Activated gamma-delta T cell treated with anti-CD3 and anti-CD28 coated beads, Interleukin-2, amount 50 U/mL, for 16 hours (primary cell): ENCODE data around the gene TRAPPC3.
A peak's percentile ranks its signal among the peaks of the same experiment; 100 is the strongest.
"Not testable (repeated sequence)": the region's sequence is repeated elsewhere in the genome, so short reads cannot be mapped to it uniquely, and the experiment has no call there.

Source experiments
- DNase-seq: peaks from one replicate; pipeline ENCODE4 v3.0.0-alpha.2; 2020; ENCODE audit warnings: low read depth

Gene TRAPPC3

DNA sequence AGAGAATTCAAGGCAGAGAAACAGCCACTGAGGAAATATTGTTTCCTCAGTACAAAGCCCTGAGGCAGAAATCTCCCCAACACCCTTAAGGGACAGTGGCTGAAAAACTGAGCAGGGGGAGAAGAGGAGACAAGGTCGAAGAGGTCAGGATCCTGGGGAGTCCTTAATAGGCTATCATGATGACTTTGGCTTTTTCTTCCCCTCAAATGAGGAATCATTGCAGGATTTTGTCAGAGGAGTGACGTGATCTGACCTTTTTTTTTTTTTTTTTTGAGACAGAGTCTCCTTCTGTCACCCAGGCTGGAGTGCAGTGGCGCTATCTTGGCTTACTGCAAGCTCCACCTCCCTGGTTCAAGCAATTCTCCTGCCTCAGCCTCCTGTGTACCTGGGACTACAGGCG is 16.9 kb upstream of the TRAPPC3 start:
- DNase-seq = no peak

DNA sequence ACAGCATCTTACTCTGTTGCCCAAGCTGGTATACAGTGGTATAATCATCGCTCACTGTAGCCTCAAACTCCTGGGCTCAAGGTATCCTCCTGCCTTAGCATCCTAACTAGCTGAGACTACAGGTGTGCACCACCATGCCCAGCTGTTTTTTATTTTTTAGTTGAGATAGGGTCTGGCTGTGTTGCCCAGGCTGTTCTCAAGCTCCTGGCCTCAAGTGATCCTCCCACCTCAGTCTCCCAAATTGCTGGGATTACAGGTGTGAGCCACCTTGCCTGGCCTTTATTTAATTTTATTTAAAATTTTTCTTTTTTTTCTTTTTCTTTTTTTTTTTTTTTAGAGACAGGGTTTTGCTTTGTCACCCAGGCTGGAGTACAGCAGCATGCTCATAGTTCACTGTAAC is 15.9 kb upstream of the TRAPPC3 start:
- no peak for DNase-seq

DNA sequence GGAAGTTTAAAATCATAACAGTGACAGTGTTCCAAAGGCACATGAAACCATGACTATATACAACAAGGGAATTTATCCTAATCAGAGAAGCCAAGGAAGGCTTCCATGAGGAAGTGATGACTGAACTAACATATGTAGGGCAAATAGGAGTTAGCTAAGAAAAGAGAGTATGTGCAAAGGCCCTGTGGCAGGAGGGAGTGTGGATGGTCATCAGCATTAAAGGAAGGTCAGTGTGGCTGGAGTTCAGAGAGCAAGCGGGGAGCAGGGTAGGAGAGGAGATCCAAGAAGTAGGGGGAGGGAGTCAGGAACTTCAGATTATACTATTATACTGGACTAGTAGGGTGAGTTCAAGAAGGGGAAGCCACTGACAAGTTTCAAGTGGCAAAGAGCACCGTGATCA is 15.1 kb upstream of the TRAPPC3 start:
- no peak for DNase-seq

DNA sequence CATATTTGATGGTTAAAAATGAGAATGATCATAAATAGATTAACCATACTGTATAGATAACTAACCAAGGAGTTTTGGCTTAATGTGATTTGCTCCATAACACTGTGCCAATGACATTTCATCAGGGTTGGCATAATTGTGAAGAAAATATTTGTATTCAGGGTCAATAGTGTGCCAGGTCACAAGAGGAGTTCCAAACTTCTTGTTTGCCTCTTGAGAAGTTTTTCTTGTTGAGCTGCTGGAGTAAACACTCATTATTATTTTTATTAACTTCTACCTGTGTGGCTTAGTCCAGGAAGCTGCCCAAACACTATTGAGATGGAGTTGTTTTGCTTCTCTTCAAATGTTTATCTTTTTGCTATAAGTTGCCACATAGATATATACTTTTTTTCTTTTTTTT is 14.1 kb upstream of the TRAPPC3 start:
- DNase-seq = no peak

DNA sequence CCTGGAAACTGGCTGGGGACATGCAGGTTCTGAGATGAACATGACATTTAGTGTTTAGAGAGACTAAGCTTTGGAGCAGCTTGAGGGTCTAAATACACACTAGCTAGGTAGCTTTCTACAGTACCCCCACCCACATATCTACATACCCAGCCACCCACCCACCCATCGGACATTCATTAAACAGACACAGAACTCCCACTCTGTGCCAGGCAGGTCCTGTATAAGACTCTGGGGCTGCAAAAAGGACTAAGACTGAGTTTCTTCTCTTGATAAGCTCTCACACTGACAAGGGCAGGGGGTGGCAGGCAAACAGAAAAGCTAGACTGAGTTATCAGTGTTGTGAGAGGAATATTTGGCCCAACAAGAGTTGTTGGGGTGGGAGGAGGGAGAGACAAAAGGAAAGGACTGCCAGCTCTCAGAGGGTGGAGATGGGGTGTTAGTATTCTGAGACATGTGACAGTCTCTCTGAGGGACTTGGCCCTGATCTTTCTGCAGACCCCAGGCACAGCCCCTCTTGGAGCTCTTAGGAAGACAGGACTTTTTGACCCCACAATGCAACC is 13.5 kb upstream of the TRAPPC3 start:
- no peak for DNase-seq

DNA sequence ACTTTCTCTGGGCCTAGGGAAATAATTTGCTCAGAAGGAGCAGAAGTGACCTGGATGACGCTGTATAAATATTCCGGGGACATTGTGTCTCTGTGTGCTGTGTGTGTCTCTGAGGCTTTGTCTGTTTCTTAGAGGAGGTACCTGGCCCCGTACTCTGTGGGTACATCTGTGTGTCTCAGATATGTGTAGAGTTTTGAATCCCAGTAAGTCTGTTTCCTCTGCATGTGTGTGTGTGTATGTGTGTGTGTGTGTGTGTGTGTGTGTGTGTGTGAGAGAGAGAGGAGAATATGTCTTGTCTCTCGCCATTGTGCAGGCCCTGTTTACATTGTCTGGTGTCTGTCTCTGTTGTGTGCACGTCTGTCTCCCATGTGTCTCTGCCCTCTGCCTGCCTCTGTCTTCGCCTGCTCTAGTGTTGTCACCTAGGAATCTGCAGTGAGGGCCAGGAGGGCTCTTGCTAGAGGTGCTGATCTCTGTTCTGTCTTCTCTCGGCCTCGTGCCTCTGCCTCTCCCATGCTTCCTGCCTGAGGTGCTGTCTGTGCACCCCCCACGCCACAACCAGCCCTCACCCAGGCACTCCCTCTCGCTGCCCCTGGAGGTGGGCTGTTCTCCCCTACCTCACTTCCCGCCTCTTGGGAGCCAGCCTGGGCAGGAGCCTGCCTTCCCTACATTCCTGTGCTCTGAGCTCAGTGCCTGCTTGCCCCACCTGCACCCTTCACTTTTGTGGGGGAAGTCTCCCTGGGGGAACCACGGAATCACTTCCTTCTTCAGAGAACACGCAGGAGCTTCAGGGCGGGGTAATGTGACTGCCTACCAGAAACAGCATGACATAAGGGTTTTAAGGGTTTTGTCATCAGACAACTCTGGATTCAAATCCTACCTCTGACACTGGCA is 12.6 kb upstream of the TRAPPC3 start:
- peak; percentile 24 for DNase-seq

DNA sequence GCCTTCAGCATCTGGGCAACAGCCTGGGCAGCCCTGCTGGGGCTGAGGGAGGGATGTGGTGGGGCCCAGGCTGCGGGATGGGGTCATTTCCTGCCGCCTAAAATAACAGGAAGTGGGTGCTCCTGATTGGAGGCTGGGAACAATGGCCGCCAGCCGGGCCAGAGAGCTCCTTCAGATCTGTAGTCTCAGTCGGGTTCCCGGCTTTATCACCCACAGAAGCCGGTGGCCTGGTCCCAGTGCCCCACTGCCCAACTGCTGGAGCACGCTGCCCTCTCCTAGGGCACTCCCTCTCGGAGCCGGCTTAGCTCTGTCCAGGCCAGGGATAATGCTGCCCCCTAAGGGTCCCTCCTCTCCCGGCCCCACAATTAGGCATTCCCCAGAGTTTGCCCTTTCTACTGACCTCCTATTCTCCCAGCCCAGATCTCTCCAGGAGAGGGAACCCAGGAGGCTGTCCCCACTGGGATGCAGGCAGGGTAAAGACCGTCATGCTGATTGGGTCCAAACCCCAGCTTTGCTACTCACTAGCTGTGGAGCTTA is 11.7 kb upstream of the TRAPPC3 start:
- peak; percentile 42 for DNase-seq

DNA sequence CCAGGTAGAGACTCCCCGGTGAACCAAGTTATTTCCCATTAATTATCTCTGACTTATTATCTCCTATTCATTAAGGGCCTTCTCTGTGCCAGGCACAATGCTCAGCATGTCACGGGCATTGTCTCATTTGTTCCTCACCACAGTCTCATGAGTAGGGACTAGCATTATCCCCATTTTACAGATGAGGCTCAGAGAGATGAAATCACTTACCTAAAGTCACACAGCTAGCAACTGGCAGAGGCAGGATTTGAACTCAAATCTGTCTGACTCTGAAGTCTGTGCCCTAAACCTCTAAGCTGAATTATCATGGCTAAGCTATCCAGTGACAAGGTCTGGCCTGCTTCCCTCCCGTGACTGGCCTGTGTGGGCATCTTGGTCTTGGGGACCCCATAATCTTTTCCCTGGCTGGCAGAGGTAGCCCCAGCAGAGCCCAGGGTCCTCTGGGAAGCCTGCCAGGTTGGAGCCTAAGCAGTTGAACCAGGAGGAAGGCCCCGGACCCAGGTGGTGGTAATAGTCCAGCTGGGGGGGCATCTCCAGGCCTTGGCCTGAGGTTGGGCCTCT is 11.2 kb upstream of the TRAPPC3 start:
- DNase-seq = no peak

DNA sequence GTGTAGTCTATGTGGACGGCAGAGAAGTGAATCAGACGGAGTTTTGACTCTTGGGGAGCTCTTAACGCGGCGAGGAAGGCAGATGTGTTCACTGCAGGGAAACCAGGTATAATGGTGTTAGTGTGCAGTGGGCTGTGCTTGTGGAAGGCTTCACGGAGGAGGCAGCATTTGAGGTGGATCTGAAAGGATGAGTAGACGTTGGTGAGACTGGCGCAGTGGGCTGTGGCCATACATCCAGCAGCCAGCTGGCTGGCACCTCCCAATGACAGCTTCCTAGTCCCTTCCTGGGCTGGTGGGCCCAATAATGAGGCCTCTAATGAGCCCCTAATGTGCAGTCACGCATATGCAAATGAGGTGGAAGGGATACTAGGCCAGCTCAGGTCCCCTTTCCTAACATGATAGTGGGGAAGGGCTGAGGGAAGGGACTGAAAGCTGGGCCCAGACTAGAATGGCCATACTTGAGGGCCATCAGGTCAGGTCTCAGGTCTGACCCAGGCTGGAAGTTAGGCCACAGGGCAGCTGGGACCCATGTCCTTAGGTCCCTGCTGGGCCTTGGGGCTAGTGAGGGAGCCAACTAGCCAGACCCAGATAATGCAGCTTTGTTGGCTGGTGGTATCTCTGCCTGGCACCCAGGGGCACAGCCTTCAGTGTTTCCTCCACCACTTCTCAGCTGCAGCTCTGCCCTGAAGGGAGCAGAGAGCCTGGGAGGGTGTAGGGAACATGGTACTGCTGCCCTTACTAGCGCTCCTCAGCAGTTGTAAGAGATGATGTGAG is 10.5 kb upstream of the TRAPPC3 start:
- DNase-seq = no peak

DNA sequence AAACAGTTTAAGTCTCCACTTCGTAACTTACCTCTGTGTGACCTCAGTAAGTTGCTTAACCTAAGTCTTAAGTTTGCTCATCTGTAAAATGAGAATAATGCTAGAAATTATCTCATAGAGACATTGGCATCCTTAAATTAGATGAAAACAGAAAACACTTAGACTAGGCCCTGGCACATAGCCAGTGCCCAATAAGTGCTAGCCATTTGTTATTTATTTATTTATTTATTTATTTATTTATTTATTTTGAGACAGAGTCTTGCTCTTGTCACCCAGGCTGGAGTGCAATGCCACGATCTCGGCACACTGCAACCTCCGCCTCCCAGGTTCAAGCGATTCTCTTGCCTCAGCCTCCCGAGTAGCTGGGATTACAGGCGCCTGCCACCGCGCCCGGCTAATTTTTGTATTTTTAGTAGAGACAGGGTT is 9.6 kb upstream of the TRAPPC3 start:
- DNase-seq = not testable (repeated sequence)

DNA sequence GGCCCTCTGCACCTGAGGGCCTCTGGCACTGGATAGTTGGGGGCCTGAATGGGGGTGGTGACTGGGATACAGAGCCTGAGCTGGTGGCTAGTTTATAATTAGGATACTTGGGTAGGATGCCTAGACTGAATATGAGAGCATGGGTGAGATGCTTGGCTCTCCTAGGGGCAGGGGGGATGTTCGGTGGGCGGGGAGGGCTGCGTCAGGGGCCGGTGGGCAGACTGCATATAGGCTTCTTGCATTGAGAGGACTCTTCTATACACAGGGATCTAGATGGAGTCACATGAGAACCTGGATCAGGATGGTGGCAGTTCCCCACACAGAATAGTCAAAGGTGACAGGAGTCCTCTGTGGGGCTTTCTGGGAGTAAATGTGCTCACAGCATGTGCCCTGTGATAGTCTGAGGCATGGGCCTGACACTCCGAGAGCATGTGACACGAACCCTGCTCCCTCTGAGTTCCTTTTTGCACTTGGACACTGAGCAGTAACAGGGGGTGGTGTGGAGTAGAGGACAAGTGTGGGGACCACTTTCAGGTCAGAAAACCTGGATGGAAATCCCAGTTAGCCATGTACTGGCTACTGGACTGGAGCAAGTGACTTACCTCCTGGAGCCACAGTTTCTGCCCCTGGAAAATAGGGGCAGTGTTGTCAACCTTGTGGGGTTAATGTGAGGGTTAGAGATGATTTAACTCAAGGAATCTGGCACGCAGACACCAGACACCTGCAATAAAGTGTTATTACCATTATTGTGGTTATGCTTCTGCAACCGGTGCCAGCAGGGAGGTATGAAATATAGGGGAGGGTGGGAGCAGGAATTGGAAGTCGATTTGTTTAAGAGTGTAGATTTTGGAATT is 8.9 kb upstream of the TRAPPC3 start:
- DNase-seq = no peak

DNA sequence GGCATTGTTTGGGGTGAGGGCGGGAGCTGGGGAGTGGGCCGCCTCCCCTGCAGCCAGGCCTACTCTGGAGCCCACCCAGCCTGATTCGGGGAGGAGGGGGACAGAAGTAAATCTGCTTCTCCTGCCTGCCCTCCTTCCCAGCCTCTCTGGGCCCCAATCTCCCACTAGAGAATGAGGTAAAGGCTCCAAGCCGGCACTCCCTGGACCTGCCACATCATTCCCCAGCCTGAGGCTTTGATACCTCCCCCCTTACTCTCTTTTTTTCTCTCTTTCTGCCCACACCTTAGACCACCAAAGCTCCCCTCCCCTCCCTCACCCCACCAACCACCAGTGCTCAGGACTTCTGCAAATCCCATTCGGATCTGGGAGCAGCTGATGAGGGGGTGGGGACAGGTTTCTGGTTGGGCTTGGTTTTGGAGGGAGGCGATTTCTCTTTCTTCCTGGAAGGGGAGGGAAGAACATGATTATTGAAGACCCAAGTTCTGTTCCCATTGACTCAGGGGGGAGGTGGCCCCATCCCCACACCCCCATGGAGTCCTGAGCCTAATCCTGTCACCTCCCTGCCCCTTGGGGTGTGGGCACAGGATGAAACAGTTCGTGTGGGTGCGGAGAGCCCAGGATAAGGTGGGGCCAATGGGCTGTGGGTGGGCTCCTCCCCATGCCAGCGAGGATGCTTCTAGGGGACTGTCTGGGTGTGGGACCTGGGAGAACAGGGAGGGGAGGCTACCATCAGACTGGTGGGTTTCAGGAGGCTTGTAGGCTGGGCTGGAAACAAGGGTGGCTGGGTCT is 8.0 kb upstream of the TRAPPC3 start:
- DNase-seq = no peak

DNA sequence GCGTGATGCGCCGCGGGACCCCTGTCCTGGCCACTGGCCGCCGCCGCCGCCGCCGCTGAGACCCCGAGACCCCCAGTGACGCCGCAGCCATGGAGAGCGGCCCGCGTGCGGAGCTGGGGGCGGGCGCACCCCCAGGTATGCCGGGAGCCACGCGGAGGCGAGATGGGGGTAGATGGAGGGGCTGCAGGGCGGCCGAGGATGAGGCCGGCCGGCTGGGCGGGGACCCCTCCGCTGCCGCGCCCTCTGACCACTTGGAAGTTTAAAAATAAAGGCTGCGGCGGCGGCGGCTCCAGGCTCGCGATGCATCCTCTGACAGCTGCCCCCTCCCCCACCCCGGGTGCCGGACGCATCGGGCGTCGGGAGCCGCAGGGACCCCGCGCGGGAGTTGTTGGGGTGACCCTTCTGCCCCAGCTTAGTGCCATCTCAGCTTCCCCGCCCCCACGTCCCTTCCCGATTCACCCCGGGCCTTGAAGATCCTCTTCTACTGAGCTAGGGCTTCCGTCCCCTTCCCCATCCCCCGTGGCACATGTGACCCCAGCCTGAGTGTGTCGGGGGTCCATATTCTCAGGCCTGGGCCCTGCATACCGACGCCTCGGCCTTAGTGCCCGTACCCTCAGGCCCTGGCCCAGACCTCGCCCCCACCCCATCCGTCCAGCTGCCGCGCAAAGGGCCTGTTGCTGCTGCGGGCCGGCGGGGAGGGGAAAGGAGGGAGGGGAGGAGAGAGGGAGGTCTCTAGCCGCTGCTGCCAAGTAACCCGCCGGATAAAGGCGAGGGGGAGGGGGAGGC is 7.2 kb upstream of the TRAPPC3 start:
- peak; percentile 38 for DNase-seq

DNA sequence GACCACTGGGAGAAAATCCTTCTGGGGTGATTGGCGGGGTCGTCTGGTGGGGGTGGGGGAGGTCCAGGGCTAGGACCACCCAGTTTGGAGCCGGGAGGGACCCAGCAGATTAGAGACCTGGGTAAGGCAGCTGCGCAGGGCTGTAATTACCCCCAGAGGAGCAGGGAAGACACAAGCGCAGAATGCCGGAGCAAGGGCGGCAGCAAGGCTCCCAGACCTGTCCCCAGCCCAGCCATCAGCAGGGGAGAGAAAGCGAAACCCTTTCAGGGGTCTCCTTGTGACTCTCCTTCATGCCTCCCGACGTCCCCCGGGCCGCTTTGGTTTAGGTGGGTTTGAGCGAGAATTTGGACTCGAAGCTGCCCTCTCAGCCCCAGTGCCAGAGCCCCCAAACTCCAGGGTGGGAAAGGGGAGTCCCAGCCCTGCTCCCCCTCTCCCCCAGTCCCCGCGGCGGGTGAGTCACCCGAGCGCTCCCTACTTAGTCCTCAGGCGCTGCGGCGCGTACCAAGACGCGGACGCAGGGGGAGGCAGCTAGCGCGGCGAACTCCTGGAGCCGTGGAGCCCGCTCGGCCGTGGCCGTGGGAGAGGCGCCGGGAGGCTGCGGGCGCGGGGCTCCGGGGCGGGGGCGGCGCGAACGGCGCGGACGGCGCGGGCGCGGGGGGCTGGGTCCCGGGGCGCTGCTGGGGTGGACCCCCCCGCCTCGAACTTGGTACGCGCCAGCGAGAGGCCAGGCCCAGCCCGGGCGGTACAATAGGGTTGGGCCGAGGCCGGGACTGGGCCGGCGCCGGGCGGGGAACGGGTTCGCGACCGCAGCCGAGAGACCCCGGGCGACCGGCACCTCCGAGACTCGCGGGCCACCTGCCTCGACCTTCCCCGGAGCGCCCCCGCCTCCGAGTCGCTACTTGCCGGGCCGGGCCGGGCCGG is 6.4 kb upstream of the TRAPPC3 start, which contains the start of gene MAP7D1:
Gene MAP7D1, plus strand, starts transcription at position 753 of the 921 bp plus-strand sequence. CDS start 258 bp downstream, outside the sequence.
- DNase-seq = peak; percentile 73

DNA sequence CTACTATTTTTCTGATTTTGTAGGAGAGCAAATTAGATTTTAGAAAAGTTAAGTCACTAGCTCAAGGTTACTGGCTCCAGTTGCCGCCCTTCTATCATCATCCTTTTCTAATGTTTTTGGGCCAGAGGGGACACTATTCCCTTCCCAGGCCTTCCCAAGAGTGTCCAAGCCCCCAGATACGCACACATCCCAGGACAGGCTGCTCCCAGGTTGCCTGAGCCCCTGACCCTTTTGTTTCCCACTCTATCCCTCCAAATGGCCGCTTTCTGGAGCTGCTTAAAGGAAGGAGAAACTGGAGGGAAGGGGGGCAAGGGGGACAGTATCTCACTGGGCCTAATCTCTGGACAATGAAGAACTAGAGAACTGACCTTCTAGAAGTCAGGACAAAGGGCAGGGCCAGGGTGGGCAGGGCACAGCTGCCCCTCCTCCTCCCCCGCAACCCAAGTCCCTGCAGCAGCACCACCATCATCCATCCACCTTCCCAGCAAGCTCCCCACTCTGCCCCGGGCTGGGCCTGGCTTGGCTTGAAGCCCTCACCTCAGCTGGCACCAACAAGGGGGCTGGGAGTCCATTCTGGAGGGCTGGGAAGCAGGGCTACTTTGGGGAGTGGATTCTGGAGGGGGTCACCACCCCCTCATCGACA is 5.6 kb upstream of the TRAPPC3 start:
- no peak for DNase-seq

DNA sequence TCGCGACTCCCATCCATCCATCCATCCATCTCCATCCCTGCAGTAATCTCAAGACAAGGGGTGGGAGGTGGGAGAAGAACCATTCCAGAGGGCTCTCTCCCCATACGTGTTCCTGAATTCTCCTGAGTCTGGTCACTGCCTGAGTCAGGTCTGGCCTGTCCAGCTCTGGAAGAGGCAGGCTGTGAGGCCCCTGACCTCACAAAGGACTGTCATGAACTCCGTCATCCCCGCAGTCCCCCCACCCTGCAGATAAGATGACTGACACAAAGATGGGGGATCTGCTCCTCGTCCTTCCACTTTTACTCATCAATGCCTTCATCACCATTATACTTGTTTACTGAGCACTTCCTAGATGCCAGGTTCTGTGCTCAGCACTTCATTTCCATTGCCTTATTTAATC is 5.0 kb upstream of the TRAPPC3 start:
- DNase-seq = no peak

DNA sequence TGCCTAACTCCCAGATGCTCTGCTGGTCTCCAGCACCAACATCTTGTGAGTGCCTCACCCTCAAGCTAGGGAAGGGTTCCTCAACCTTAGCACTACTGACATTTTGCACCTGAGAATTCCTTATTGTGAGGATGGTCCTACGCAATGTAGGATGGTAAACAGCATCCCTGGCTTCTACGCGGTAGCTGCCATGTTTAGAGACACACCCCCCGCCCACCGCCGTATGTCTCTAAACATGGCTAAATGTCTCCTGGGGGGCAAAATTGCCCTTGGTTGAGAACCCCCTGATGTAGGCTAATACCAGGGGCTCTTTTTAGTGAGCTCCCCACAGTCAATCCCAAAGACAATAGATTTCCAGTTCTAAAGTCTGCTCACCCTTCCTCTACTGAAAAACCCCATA is 4.2 kb upstream of the TRAPPC3 start:
- no peak for DNase-seq

DNA sequence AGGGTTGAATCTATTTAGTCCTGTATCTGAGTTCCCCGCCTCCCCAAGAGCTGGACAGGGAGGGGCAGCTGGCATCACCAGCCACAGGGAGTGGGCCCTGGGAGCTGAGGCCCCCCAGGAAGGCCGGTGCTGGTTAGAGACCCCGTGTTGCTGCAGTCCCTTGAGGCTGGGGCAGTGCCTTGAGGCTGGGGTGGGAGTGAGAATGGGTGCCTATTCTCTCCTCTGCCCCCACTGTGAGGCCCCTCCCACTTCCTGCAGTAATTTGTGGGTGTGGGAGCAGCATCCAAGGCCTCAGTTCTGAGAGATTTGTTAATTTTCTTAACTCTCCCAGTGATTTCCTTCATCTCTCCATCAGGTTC is 2.5 kb upstream of the TRAPPC3 start:
- DNase-seq = peak; percentile 30
